HFFc6 (cell line): ENCODE data around the gene FILIP1L. TPM values are rescaled to one million over a fixed set of nuclear protein-coding genes. Genes with fewer than 3 reads are reported as not detected.

Source experiments
- DNase-seq: peaks from one replicate; pipeline ENCODE4 v3.0.0-alpha.2; 2018
- H3K27ac Mint-ChIP-seq: 2 replicates; pipeline ENCODE4 v1.8.0; 2020; ENCODE audit warnings: mild to moderate bottlenecking, mixed read lengths
- H3K27me3 Mint-ChIP-seq: 2 replicates; pipeline ENCODE4 v1.8.0; 2021; ENCODE audit warnings: mild to moderate bottlenecking, moderate library complexity, mixed read lengths; ENCODE audit not compliant: insufficient read depth
- H3K36me3 Mint-ChIP-seq: 2 replicates; pipeline ENCODE4 v1.8.0; 2021; ENCODE audit warnings: low read depth, mixed read lengths
- H3K4me1 Mint-ChIP-seq: 2 replicates; pipeline ENCODE4 v1.8.0; 2020; ENCODE audit warnings: low read depth, mixed read lengths
- H3K4me3 Mint-ChIP-seq: 2 replicates; pipeline ENCODE4 v1.8.0; 2020; ENCODE audit warnings: mild to moderate bottlenecking, moderate library complexity, mixed read lengths
- H3K9me3 Mint-ChIP-seq: 2 replicates; pipeline ENCODE4 v1.8.0; 2020; ENCODE audit warnings: mild to moderate bottlenecking, mixed read lengths
- CTCF ChIP-seq: fragments of 200-600 bp; sonication (generic); IDR thresholded peaks from 2 replicates; pipeline ENCODE4 v1.5.0; 2021; ENCODE audit warnings: antibody characterized with exemption, mild to moderate bottlenecking
- total RNA-seq, 6 experiments: library from RNA; stranded (reverse); fragmentation: NEBNext Ultra II Directional; extraction: Animal tissue kit (Norgen Biotek cat#: 25700); gene quantifications; 2 replicates in 1 of 6; 3 replicates in 5 of 6; pipeline ENCODE4 v1.2.3, GENCODE V29; 2021

The FILIP1L gene
- total RNA-seq, 6 experiments from 2014 or later = 37.8 to 54.7 (median 48.2) TPM

GRCh38 chr3:100019719-100020118 lies 94.6 kb downstream of the FILIP1L start:
- peaks cover 35% of the 10 kb centered on the region for H3K4me1 Mint-ChIP-seq
- no peak overlapping the region for H3K4me3 Mint-ChIP-seq
- H3K36me3 Mint-ChIP-seq = peaks cover 10% of the 10 kb centered on the region
- H3K9me3 Mint-ChIP-seq = peaks cover 8% of the 10 kb centered on the region
- H3K27me3 Mint-ChIP-seq = no peaks in the 10 kb centered on the region; the same call in 1 of the 2 replicates
- no peak for TF ChIP-seq CTCF
- DNase-seq = no peak
- no peak overlapping the region for H3K27ac Mint-ChIP-seq

GRCh38 chr3:100018806-100019205 lies 95.5 kb downstream of the FILIP1L start:
- no peak overlapping the region for H3K4me3 Mint-ChIP-seq
- no peak for TF ChIP-seq CTCF
- H3K27me3 Mint-ChIP-seq = no peaks in the 10 kb centered on the region; the same call in 1 of the 2 replicates
- H3K27ac Mint-ChIP-seq = no peak overlapping the region
- no peak for DNase-seq
- H3K36me3 Mint-ChIP-seq = peaks cover 10% of the 10 kb centered on the region
- H3K9me3 Mint-ChIP-seq = peaks cover 8% of the 10 kb centered on the region
- peaks cover 27% of the 10 kb centered on the region for H3K4me1 Mint-ChIP-seq

- H3K9me3 Mint-ChIP-seq = peaks cover 3% of the 10 kb centered on the region
- H3K4me1 Mint-ChIP-seq = peaks cover 33% of the 10 kb centered on the region
- H3K27me3 Mint-ChIP-seq = no peaks in the 10 kb centered on the region; the same call in 1 of the 2 replicates
- no peak for TF ChIP-seq CTCF
- no peak for DNase-seq
- no peak overlapping the region for H3K4me3 Mint-ChIP-seq
- H3K36me3 Mint-ChIP-seq = peaks cover 4% of the 10 kb centered on the region
- no peak overlapping the region for H3K27ac Mint-ChIP-seq
Measured at GRCh38 chr3:100010087-100010417, 104.2 kb downstream of the FILIP1L start.

- Mint-ChIP-seq H3K27ac (no peak overlapping the region), H3K9me3 (no peaks in the 10 kb centered on the region), H3K4me3 (no peak overlapping the region), H3K36me3 (0 out of 2 replicates have a peak, but pooled peaks cover under 1% of the 10 kb centered on the region), H3K27me3 (no peaks in the 10 kb centered on the region; the same call in 1 of the 2 replicates), H3K4me1 (peaks cover 36% of the 10 kb centered on the region)
- TF ChIP-seq CTCF = no peak
- DNase-seq = no peak
Measured at GRCh38 chr3:100009276-100010086, 104.8 kb downstream of the FILIP1L start.

GRCh38 chr3:100008081-100008698 lies 106.1 kb downstream of the FILIP1L start:
- Mint-ChIP-seq H3K27me3 (no peaks in the 10 kb centered on the region; the same call in 1 of the 2 replicates), H3K4me1 (peaks cover 49% of the 10 kb centered on the region), H3K4me3 (no peak overlapping the region), H3K9me3 (no peaks in the 10 kb centered on the region), H3K27ac (no peak overlapping the region), H3K36me3 (0 out of 2 replicates have a peak, but pooled peaks cover 5% of the 10 kb centered on the region)
- no peak for TF ChIP-seq CTCF
- DNase-seq = no peak
